ENCODE results near the gene TRIM28. TPM values are rescaled to one million over a fixed set of nuclear protein-coding genes. Genes with fewer than 3 reads are reported as not detected.

The TRIM28 gene
- total RNA-seq, 1 donor from 2014 or later: 679 TPM

- H3K9me3 Mint-ChIP-seq: no peaks in the 10 kb centered on the region
- peak overlapping the region; percentile 87 for H3K4me3 Mint-ChIP-seq
- no peaks in the 10 kb centered on the region for H3K27me3 Mint-ChIP-seq
- H3K4me1 Mint-ChIP-seq (ENCODE audit: unreplicated experiment): peaks cover 13% of the 10 kb centered on the region
- DNase-seq (ENCODE audit: extremely low spot score, unreplicated experiment): no peak
- no peak for TF ChIP-seq CTCF (conservative IDR thresholded peaks at IDR 0.05)
- peaks cover 5% of the 10 kb centered on the region for H3K36me3 Mint-ChIP-seq
- peak overlapping the region; percentile 70 for H3K27ac Mint-ChIP-seq
Observed at GRCh38 chr19:58514564-58515022, 29.3 kb upstream of the TRIM28 start.

- Mint-ChIP-seq H3K27me3 (no peaks in the 10 kb centered on the region), H3K4me3 (peak overlapping the region; percentile 58), H3K36me3 (peaks cover 5% of the 10 kb centered on the region), H3K9me3 (no peaks in the 10 kb centered on the region), H3K4me1 (ENCODE audit: unreplicated experiment) (peaks cover 17% of the 10 kb centered on the region), H3K27ac (peak overlapping the region; percentile 73)
- DNase-seq (ENCODE audit: extremely low spot score, unreplicated experiment): no peak
- no peak for TF ChIP-seq CTCF (conservative IDR thresholded peaks at IDR 0.05)
Observed at GRCh38 chr19:58515259-58515658, 28.6 kb upstream of the TRIM28 start.

GRCh38 chr19:58516246-58516836 is 27.5 kb upstream of the TRIM28 start:
- peaks cover 5% of the 10 kb centered on the region for H3K36me3 Mint-ChIP-seq
- DNase-seq (ENCODE audit: extremely low spot score, unreplicated experiment): no peak
- H3K4me1 Mint-ChIP-seq (ENCODE audit: unreplicated experiment): peaks cover 21% of the 10 kb centered on the region
- H3K27ac Mint-ChIP-seq: no peak overlapping the region
- no peak for TF ChIP-seq CTCF (conservative IDR thresholded peaks at IDR 0.05)
- H3K27me3 Mint-ChIP-seq: no peaks in the 10 kb centered on the region
- H3K9me3 Mint-ChIP-seq: no peaks in the 10 kb centered on the region
- peak overlapping the region; percentile 58 for H3K4me3 Mint-ChIP-seq

- no peaks in the 10 kb centered on the region for H3K9me3 Mint-ChIP-seq
- H3K27me3 Mint-ChIP-seq: no peaks in the 10 kb centered on the region
- H3K4me3 Mint-ChIP-seq: no peak overlapping the region
Observed at GRCh38 chr19:58516964-58517833, 26.7 kb upstream of the TRIM28 start.

More at GRCh38 chr19:58516964-58517833, 26.7 kb upstream of the TRIM28 start:
- no peak for DNase-seq (ENCODE audit: extremely low spot score, unreplicated experiment)
- Mint-ChIP-seq H3K27ac (peak overlapping the region; percentile 98), H3K4me1 (ENCODE audit: unreplicated experiment) (peaks cover 21% of the 10 kb centered on the region), H3K36me3 (peaks cover 5% of the 10 kb centered on the region)
- no peak for TF ChIP-seq CTCF (conservative IDR thresholded peaks at IDR 0.05)
